C4-2B (cell line): ENCODE measurements around the gene ZNF778.

Source experiments
- ZFX ChIP-seq: fragments of 450-650 bp; IDR thresholded peaks from 2 replicates; pipeline ENCODE4 v1.6.1; 2017
- TF ChIP-seq, protein P1 (sequence below): fragments of 450-650 bp; conservative IDR thresholded peaks from 2 replicates; pipeline ENCODE4 v1.5.1; 2017; ENCODE audit warnings: mild to moderate bottlenecking

- TF ChIP-seq, protein P1, sequence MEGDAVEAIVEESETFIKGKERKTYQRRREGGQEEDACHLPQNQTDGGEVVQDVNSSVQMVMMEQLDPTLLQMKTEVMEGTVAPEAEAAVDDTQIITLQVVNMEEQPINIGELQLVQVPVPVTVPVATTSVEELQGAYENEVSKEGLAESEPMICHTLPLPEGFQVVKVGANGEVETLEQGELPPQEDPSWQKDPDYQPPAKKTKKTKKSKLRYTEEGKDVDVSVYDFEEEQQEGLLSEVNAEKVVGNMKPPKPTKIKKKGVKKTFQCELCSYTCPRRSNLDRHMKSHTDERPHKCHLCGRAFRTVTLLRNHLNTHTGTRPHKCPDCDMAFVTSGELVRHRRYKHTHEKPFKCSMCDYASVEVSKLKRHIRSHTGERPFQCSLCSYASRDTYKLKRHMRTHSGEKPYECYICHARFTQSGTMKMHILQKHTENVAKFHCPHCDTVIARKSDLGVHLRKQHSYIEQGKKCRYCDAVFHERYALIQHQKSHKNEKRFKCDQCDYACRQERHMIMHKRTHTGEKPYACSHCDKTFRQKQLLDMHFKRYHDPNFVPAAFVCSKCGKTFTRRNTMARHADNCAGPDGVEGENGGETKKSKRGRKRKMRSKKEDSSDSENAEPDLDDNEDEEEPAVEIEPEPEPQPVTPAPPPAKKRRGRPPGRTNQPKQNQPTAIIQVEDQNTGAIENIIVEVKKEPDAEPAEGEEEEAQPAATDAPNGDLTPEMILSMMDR = no peak
- no peak for TF ChIP-seq ZFX
These were observed 12.8 kb downstream of the ZNF778 start for GRCh38 chr16:89230255-89230654.
